Thyroid gland (tissue), 4 donors: ENCODE data around the gene GFRA1.

Source experiments
- POLR2A ChIP-seq, 2 donors: fragments of 450-650 bp; IDR thresholded peaks; one replicate each; pipeline ENCODE4 v1.6.1; 2017; ENCODE audit warnings: antibody characterized with exemption in 2 of 2, mild to moderate bottlenecking in 2 of 2, moderate library complexity in 1 of 2
- TF ChIP-seq, protein P1 (sequence below), 6 experiments: fragments of 200-600 bp in 3 of 6; fragments of 450-650 bp in 3 of 6; sonication (generic) in 3 of 6; IDR thresholded peaks; one replicate each; pipeline ENCODE4 v1.5.1; 2016 to 2019; ENCODE audit warnings: antibody characterized with exemption in 6 of 6, mild to moderate bottlenecking in 2 of 6, inconsistent platforms in 1 of 6, moderate library complexity in 1 of 6

DNA sequence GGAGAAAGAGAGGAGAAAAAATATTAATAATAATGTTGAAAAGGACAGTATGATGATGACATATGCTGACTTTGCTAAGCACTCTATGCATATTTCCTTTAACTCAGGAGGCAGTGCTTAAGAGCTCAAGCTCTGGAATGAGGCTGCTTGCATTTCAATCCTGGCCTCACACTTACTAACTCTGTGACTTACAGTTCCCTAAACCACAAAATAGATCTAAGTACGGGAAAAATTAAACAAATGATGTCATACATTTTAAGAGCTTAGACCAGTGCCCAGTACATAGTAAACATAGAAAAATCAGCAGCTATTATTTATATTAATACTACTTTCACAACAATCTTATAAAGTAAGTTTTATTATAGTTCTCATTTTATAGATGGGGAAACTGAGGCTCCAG lies 61.3 kb downstream of the GFRA1 start:
- TF ChIP-seq POLR2A (IDR thresholded peaks at IDR 0.05): no peak
- TF ChIP-seq, protein P1, sequence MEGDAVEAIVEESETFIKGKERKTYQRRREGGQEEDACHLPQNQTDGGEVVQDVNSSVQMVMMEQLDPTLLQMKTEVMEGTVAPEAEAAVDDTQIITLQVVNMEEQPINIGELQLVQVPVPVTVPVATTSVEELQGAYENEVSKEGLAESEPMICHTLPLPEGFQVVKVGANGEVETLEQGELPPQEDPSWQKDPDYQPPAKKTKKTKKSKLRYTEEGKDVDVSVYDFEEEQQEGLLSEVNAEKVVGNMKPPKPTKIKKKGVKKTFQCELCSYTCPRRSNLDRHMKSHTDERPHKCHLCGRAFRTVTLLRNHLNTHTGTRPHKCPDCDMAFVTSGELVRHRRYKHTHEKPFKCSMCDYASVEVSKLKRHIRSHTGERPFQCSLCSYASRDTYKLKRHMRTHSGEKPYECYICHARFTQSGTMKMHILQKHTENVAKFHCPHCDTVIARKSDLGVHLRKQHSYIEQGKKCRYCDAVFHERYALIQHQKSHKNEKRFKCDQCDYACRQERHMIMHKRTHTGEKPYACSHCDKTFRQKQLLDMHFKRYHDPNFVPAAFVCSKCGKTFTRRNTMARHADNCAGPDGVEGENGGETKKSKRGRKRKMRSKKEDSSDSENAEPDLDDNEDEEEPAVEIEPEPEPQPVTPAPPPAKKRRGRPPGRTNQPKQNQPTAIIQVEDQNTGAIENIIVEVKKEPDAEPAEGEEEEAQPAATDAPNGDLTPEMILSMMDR (IDR thresholded peaks at IDR 0.05): no peak
